ENCODE results near the gene ARSJ. TPM values are rescaled to one million over a fixed set of nuclear protein-coding genes. Genes with fewer than 3 reads are reported as not detected.

Gene ARSJ
- total and polyA plus RNA-seq, 2 experiments from 2014 or later, result 4.3 to 6.6 TPM

DNA sequence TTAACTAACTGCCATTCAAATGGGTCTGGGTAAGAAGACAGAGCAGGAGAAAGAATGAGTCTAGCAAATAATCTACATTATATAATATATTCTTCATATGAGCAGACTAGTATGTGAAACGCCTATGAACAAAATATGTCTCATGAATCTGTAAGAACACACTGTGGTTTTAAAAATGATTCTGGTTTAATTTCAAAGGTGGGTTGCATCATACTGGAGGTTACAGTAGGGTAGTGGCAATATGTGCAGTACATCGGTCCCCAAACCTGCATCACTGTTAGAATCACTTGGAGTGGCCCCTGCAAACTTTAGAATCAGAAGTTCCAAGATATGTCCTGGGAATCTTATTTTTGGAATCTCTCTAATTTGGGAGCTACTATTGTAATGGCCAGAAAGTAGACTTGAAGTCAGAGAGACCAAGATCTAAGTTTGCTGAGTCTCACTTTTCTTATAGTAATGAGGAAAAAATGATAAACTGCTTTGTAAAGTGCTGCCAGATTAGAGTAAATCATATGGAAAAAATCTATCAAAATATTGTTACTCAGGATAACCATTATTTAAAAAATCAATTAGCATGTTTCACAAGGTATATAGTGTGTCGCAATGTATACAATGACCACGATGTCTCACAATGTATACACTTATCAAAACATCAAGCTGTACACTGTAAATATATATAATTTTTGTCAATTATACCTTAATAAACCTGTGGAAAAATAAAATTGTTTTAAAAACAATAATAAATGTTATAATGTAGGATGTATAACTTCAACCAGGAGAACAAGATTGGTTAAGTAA lies 37.9 kb upstream of the ARSJ start:
- Histone ChIP-seq H3F3A (replicated peaks; ENCODE audit: low read depth) (no peaks in the 10 kb centered on the region), H3K4me3 (no peak overlapping the region), H3K4me2 (no peak overlapping the region), H3K9me2 (ENCODE audit: insufficient read depth) (no peaks in the 10 kb centered on the region; the same call in 1 of the 2 replicates), H3K27me3 (ENCODE audit: insufficient read depth) (no peaks in the 10 kb centered on the region), H3K27ac (ENCODE audit: low read depth) (no peak overlapping the region), H3K4me1 (ENCODE audit: insufficient read depth) (no peaks in the 10 kb centered on the region), H4K20me1 (replicated peaks; ENCODE audit: insufficient read depth) (no peaks in the 10 kb centered on the region), H3K36me3 (ENCODE audit: insufficient read depth) (no peaks in the 10 kb centered on the region), H2AFZ (no peak overlapping the region), H3K79me2 (replicated peaks; ENCODE audit: insufficient read depth) (no peaks in the 10 kb centered on the region)
- DNase-seq (ENCODE audit: low spot score) (no peak), ATAC-seq (no peak)
- no peak for TF ChIP-seq EZH2phosphoT487 (IDR thresholded peaks at IDR 0.05; ENCODE audit: unreplicated experiment)
- TF ChIP-seq NANOG (IDR thresholded peaks at IDR 0.05; ENCODE audit: borderline replicate concordance), result no peak
- no peak for TF ChIP-seq STAT1 (IDR thresholded peaks at IDR 0.05; ENCODE audit: unreplicated experiment)
- TF ChIP-seq REST (IDR thresholded peaks at IDR 0.05; ENCODE audit: unreplicated experiment), result no peak
- no peak for TF ChIP-seq ZNF331 (CRISPR knock-in tag; IDR thresholded peaks at IDR 0.05; ENCODE audit: low read depth)
- TF ChIP-seq JUNB (IDR thresholded peaks at IDR 0.05; ENCODE audit: unreplicated experiment), result no peak
- TF ChIP-seq POLR2AphosphoS5 (IDR thresholded peaks at IDR 0.05; ENCODE audit: low read depth), result no peak
- TF ChIP-seq EZH2 (IDR thresholded peaks at IDR 0.05; ENCODE audit: low read depth, unreplicated experiment), result no peak
- no peak for TF ChIP-seq ZNF462 (CRISPR knock-in tag; IDR thresholded peaks at IDR 0.05)
- no peak for TF ChIP-seq CREB1 (CRISPR knock-in tag; IDR thresholded peaks at IDR 0.05; ENCODE audit: low read depth)
- TF ChIP-seq, protein P1, sequence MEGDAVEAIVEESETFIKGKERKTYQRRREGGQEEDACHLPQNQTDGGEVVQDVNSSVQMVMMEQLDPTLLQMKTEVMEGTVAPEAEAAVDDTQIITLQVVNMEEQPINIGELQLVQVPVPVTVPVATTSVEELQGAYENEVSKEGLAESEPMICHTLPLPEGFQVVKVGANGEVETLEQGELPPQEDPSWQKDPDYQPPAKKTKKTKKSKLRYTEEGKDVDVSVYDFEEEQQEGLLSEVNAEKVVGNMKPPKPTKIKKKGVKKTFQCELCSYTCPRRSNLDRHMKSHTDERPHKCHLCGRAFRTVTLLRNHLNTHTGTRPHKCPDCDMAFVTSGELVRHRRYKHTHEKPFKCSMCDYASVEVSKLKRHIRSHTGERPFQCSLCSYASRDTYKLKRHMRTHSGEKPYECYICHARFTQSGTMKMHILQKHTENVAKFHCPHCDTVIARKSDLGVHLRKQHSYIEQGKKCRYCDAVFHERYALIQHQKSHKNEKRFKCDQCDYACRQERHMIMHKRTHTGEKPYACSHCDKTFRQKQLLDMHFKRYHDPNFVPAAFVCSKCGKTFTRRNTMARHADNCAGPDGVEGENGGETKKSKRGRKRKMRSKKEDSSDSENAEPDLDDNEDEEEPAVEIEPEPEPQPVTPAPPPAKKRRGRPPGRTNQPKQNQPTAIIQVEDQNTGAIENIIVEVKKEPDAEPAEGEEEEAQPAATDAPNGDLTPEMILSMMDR (conservative IDR thresholded peaks at IDR 0.05; ENCODE audit: low read depth in 2 of 2), result no peak
- no peak for TF ChIP-seq ETS1 (IDR thresholded peaks at IDR 0.05)
- no peak for TF ChIP-seq ZNF114 (CRISPR knock-in tag; IDR thresholded peaks at IDR 0.05)
- H3K4me1 Mint-ChIP-seq, result no peaks in the 10 kb centered on the region
- no peak overlapping the region for H3K4me3 Mint-ChIP-seq
- no peaks in the 10 kb centered on the region for H3K9me3 Mint-ChIP-seq
- no peaks in the 10 kb centered on the region for H3K36me3 Mint-ChIP-seq (ENCODE audit: low read depth)
- H3K27ac Mint-ChIP-seq, result no peak overlapping the region
- H3K27me3 Mint-ChIP-seq (ENCODE audit: insufficient read depth, low read depth, poor library complexity), result no peaks in the 10 kb centered on the region

Measured in GM23338 (cell line).